Tibial nerve (tissue), 4 donors: Measurements from ENCODE around the gene AMBRA1.

Experiments
- EP300 ChIP-seq, 2 donors: sonication (generic); formaldehyde crosslinking; IDR thresholded peaks; one replicate each; pipeline ENCODE4 v1.6.1; 2017; ENCODE audit warnings: antibody characterized with exemption in 2 of 2, mild to moderate bottlenecking in 1 of 2
- POLR2A ChIP-seq, 2 donors: fragments of 450-650 bp; IDR thresholded peaks; one replicate each; pipeline ENCODE4 v1.6.1; 2017; ENCODE audit warnings: antibody characterized with exemption in 2 of 2, mild to moderate bottlenecking in 2 of 2, moderate library complexity in 2 of 2
- TF ChIP-seq, protein P1 (sequence below), 5 experiments: fragments of 200-600 bp in 3 of 5; fragments of 450-650 bp in 2 of 5; sonication (generic) in 3 of 5; IDR thresholded peaks; one replicate each; pipeline ENCODE4 v1.5.1; 2016 to 2019; ENCODE audit warnings: antibody characterized with exemption in 5 of 5, mild to moderate bottlenecking in 3 of 5, moderate library complexity in 2 of 5

DNA sequence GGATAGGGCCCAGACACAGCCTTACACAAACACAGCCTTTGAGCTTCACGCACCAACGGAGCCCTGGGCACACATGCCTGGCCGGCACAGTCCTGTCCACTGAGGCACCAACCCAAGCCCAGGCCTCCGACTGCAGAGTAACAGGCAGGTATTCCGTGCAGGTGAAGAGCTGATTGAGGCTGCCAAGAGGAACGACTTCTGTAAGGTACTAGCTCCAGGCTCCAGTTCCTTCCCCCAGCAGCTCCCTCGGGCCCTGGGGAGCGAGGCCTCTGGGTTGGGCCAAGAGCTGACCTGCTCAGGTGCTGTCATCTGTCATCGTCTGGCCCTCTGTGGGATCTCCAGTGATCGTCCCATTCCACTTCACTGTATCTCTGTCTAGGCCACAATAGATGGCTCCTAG, 215.5 kb downstream of the AMBRA1 start:
- no peak for TF ChIP-seq EP300 (IDR thresholded peaks at IDR 0.05)
- TF ChIP-seq, protein P1, sequence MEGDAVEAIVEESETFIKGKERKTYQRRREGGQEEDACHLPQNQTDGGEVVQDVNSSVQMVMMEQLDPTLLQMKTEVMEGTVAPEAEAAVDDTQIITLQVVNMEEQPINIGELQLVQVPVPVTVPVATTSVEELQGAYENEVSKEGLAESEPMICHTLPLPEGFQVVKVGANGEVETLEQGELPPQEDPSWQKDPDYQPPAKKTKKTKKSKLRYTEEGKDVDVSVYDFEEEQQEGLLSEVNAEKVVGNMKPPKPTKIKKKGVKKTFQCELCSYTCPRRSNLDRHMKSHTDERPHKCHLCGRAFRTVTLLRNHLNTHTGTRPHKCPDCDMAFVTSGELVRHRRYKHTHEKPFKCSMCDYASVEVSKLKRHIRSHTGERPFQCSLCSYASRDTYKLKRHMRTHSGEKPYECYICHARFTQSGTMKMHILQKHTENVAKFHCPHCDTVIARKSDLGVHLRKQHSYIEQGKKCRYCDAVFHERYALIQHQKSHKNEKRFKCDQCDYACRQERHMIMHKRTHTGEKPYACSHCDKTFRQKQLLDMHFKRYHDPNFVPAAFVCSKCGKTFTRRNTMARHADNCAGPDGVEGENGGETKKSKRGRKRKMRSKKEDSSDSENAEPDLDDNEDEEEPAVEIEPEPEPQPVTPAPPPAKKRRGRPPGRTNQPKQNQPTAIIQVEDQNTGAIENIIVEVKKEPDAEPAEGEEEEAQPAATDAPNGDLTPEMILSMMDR (IDR thresholded peaks at IDR 0.05) = no peak
- no peak for TF ChIP-seq POLR2A (IDR thresholded peaks at IDR 0.05)
